Ectodermal cell (in vitro differentiated cells): ENCODE results near the gene MAPKAPK3.

ENCODE experiments used
- H3K27ac ChIP-seq: 2 replicates; pipeline ENCODE4 v1.7.0; 2013; ENCODE audit warnings: mild to moderate bottlenecking, low read depth, low read length; ENCODE audit not compliant: insufficient read depth, poor library complexity, severe bottlenecking
- H3K27me3 ChIP-seq: 2 replicates; pipeline ENCODE4 v1.7.0; 2013; ENCODE audit warnings: mild to moderate bottlenecking, low read length; ENCODE audit not compliant: insufficient read depth, control insufficient read depth, poor library complexity, severe bottlenecking
- H3K36me3 ChIP-seq: one replicate; pipeline ENCODE4 v1.7.0; 2013; ENCODE audit warnings: low read length; ENCODE audit not compliant: control insufficient read depth, insufficient read depth
- H3K4me1 ChIP-seq: one replicate; pipeline ENCODE4 v1.7.0; 2013; ENCODE audit warnings: low read length; ENCODE audit not compliant: control insufficient read depth, insufficient read depth
- H3K4me3 ChIP-seq: 2 replicates; pipeline ENCODE4 v1.7.0; 2013; ENCODE audit warnings: low read depth, low read length, control low read depth; ENCODE audit not compliant: insufficient read depth
- H3K9me3 ChIP-seq: 2 replicates; pipeline ENCODE4 v1.7.0; 2013; ENCODE audit warnings: mild to moderate bottlenecking, low read length, moderate library complexity; ENCODE audit not compliant: control insufficient read depth
- WGBS, 2 experiments: methylation state at CpG; one replicate each; pipeline ENCODE4 v1.1.7; 2013; ENCODE audit warnings: missing lambda C conversion rate in 2 of 2; 5-methylcytosine and 5-hydroxymethylcytosine counted together

Gene MAPKAPK3

GRCh38 chr3:50600841-50601591 is 15.9 kb upstream of the MAPKAPK3 start:
- no peak overlapping the region for H3K27ac ChIP-seq
- WGBS, 2 experiments = 83 to 84% methylated on average over 14 of the region's 14 CpGs
- H3K36me3 ChIP-seq = no peaks in the 10 kb centered on the region
- H3K9me3 ChIP-seq = no peaks in the 10 kb centered on the region
- no peak overlapping the region for H3K4me3 ChIP-seq
- H3K27me3 ChIP-seq = no peaks in the 10 kb centered on the region
- no peaks in the 10 kb centered on the region for H3K4me1 ChIP-seq

GRCh38 chr3:50602595-50603191 is 14.3 kb upstream of the MAPKAPK3 start:
- Histone ChIP-seq H3K9me3 (no peaks in the 10 kb centered on the region), H3K27me3 (no peaks in the 10 kb centered on the region), H3K27ac (no peak overlapping the region), H3K36me3 (no peaks in the 10 kb centered on the region), H3K4me1 (no peaks in the 10 kb centered on the region), H3K4me3 (no peak overlapping the region)
- 88 to 90% methylated on average over 9 of the region's 9 CpGs for WGBS, 2 experiments

GRCh38 chr3:50603261-50604109 is 13.5 kb upstream of the MAPKAPK3 start:
- H3K27ac ChIP-seq = no peak overlapping the region
- no peaks in the 10 kb centered on the region for H3K27me3 ChIP-seq
- WGBS, 2 experiments = 75 to 76% methylated on average over 4 of the region's 4 CpGs
- H3K9me3 ChIP-seq = no peaks in the 10 kb centered on the region
- no peaks in the 10 kb centered on the region for H3K4me1 ChIP-seq
- no peak overlapping the region for H3K4me3 ChIP-seq
- H3K36me3 ChIP-seq = no peaks in the 10 kb centered on the region

GRCh38 chr3:50604110-50604621 is 12.8 kb upstream of the MAPKAPK3 start:
- no peak overlapping the region for H3K27ac ChIP-seq
- no peaks in the 10 kb centered on the region for H3K9me3 ChIP-seq
- 89 to 90% methylated on average over 5 of the region's 5 CpGs for WGBS, 2 experiments
- H3K4me3 ChIP-seq = no peak overlapping the region
- no peaks in the 10 kb centered on the region for H3K4me1 ChIP-seq
- H3K27me3 ChIP-seq = peaks cover 4% of the 10 kb centered on the region
- no peaks in the 10 kb centered on the region for H3K36me3 ChIP-seq

GRCh38 chr3:50604628-50605588 is 12.0 kb upstream of the MAPKAPK3 start:
- Histone ChIP-seq H3K36me3 (no peaks in the 10 kb centered on the region), H3K27me3 (peaks cover 11% of the 10 kb centered on the region), H3K4me1 (no peaks in the 10 kb centered on the region), H3K4me3 (no peak overlapping the region), H3K27ac (no peak overlapping the region), H3K9me3 (no peaks in the 10 kb centered on the region)
- WGBS, 2 experiments = 90% methylated on average over 14 of the region's 14 CpGs

GRCh38 chr3:50605901-50606326 is 11.0 kb upstream of the MAPKAPK3 start:
- Histone ChIP-seq H3K27ac (no peak overlapping the region), H3K4me3 (no peak overlapping the region), H3K9me3 (no peaks in the 10 kb centered on the region), H3K27me3 (peaks cover 21% of the 10 kb centered on the region), H3K36me3 (no peaks in the 10 kb centered on the region), H3K4me1 (no peaks in the 10 kb centered on the region)
- 85 to 88% methylated on average over 5 of the region's 5 CpGs for WGBS, 2 experiments

GRCh38 chr3:50606596-50606995 is 10.4 kb upstream of the MAPKAPK3 start:
- WGBS, 2 experiments = 83 to 84% methylated on average over 6 of the region's 6 CpGs
- Histone ChIP-seq H3K27ac (no peak overlapping the region), H3K36me3 (no peaks in the 10 kb centered on the region), H3K27me3 (peaks cover 27% of the 10 kb centered on the region), H3K9me3 (no peaks in the 10 kb centered on the region), H3K4me1 (no peaks in the 10 kb centered on the region), H3K4me3 (no peak overlapping the region)

- Histone ChIP-seq H3K4me3 (no peak overlapping the region), H3K27me3 (peaks cover 32% of the 10 kb centered on the region), H3K4me1 (no peaks in the 10 kb centered on the region), H3K27ac (no peak overlapping the region), H3K36me3 (no peaks in the 10 kb centered on the region), H3K9me3 (no peaks in the 10 kb centered on the region)
- 93 to 94% methylated on average over 29 of the region's 29 CpGs for WGBS, 2 experiments
Measured at GRCh38 chr3:50607271-50608091, 9.5 kb upstream of the MAPKAPK3 start.

- WGBS, 2 experiments = 89 to 90% methylated on average over 7 of the region's 7 CpGs
- H3K4me3 ChIP-seq = no peak overlapping the region
- H3K27me3 ChIP-seq = peaks cover 40% of the 10 kb centered on the region
- no peaks in the 10 kb centered on the region for H3K36me3 ChIP-seq
- no peak overlapping the region for H3K27ac ChIP-seq
- peaks cover 6% of the 10 kb centered on the region for H3K4me1 ChIP-seq
- no peaks in the 10 kb centered on the region for H3K9me3 ChIP-seq
Measured at GRCh38 chr3:50608278-50608677, 8.7 kb upstream of the MAPKAPK3 start.
